ENCODE data around the gene CEP126.

DNA sequence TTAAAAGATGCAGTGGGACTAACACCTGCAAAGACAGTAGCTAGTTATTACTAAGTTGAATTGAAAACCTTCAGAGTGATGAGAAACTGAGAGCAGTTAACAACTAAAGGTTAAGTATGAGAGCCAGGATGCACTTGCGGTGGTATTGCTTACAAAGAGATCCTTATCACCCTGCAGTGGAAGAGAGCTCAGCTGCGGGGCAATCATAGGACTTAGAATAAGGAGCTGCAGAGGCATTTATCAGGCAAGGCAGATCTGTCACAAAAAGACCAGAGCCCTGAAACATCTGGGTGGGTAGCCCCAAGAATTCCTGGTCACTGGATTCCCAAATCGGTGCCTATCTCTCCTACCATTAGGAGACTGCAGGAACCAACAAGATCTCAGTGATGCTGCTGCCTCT is 98.1 kb downstream of the CEP126 start:
- TF ChIP-seq, protein P1, sequence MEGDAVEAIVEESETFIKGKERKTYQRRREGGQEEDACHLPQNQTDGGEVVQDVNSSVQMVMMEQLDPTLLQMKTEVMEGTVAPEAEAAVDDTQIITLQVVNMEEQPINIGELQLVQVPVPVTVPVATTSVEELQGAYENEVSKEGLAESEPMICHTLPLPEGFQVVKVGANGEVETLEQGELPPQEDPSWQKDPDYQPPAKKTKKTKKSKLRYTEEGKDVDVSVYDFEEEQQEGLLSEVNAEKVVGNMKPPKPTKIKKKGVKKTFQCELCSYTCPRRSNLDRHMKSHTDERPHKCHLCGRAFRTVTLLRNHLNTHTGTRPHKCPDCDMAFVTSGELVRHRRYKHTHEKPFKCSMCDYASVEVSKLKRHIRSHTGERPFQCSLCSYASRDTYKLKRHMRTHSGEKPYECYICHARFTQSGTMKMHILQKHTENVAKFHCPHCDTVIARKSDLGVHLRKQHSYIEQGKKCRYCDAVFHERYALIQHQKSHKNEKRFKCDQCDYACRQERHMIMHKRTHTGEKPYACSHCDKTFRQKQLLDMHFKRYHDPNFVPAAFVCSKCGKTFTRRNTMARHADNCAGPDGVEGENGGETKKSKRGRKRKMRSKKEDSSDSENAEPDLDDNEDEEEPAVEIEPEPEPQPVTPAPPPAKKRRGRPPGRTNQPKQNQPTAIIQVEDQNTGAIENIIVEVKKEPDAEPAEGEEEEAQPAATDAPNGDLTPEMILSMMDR (IDR thresholded peaks at IDR 0.05) = no peak
- no peak for TF ChIP-seq POLR2AphosphoS5 (IDR thresholded peaks at IDR 0.05)

All from stomach (tissue), 4 donors.